GM19035 (cell line): Measurements from ENCODE around the gene TMEM236.
"Not testable (repeated sequence)": the region's sequence is repeated elsewhere in the genome, so short reads cannot be mapped to it uniquely, and the experiment has no call there.

Source experiments
- ATAC-seq: cut with Tn5 transposase; IDR thresholded peaks from one replicate; pipeline ENCODE4 v1.9.1; 2021; ENCODE audit not compliant: unreplicated experiment

Gene TMEM236

DNA sequence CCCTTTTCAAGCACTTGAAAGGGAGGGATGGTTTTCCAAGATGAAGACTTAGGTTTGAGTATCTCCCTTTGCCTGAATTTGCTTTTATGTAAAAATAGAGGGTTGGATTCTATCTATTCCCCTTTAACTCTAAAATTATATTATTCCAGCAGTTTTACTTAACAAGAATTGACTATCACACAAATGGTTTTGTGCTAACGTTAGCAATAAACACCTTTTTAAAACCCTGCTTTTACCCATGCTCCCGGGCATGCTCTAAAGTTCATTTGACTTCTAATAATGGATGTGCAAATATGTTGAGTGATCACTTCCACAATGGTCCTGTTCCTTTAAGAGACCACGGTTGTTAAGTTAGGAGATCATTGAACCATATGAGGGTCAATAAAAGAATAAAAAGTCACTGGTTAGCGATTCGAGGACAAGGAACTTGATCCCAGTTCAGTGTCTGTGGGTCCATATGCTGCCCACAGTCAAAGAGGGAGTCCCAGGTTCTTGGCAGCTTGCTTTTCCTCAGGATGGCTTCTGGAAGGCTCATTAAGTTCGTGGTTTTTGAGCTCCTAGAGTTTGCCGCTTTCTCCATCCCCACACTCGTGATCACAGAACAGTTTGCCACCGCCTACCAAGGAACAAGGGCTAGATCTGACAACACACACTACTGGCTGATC, at the start of gene TMEM236:
Gene TMEM236, plus strand, starts transcription at position 421 of the 665 bp plus-strand sequence. Its CDS starts 95 bp downstream, at position 516.
- ATAC-seq, result no peak

DNA sequence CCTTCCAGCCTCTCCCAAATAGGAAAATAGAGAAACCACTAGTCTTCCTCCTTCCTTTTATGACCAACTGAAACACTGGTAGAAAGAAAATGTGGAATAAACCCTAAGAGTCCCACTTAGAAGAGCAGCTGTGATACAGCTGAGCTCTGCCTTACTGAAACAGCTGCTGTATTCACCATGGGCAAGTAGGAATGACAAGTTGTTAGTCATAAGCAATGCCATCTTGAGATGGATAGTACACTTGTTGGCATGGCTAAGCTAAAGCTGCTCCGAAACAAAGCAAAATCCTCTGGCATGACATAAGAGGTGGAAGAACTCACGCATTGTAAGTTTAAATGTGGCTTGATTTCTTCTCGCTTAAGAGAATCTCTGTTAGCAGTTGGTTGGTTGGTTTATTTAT, 48.3 kb upstream of the TMEM236 start:
- no peak for ATAC-seq

DNA sequence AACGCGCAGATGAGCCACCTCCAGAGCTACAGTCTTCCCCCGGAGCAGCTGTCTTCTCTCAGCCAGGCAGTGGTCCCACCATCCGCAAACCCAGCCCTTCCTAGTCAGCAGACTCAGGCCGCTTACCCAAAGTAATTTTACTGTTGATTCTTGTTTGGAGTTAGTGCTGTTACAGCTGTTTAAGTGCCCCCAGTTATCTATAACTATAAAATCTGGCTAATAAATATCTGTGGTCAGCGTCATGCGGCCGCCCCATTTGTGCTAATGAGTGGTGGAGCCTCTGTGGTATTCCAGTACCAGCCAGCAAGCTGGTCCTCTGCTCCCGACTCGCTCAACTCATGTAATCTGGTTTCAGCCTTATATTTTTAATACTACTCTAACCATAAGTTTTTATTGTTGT, 43.2 kb upstream of the TMEM236 start:
- no peak for ATAC-seq

DNA sequence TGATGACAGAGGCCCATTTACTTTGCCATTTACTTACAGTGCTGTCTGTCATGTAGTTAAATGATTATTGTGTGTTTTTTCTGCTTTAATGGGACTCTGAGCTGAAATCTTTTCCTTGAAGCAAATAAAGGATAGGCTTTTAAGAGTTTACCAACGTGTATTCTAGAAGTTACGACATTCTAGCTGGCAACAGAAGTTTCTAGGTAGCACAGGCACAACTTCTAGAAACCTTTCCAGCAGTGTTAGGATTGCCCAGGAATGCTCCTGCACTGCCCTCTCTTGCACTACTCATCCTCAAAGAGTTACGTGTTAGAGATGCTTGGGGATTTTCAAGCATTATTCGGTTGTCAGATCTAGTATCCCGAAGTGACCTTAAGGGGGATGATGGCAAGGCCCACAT, 42.5 kb upstream of the TMEM236 start:
- no peak for ATAC-seq

- ATAC-seq, result no peak
Observed at GRCh38 chr10:17710181-17710580, 41.8 kb upstream of the TMEM236 start.

GRCh38 chr10:17712053-17712452, 39.9 kb upstream of the TMEM236 start:
- ATAC-seq, result no peak

- ATAC-seq, result no peak
Observed at GRCh38 chr10:17712717-17713471, 39.1 kb upstream of the TMEM236 start.

DNA sequence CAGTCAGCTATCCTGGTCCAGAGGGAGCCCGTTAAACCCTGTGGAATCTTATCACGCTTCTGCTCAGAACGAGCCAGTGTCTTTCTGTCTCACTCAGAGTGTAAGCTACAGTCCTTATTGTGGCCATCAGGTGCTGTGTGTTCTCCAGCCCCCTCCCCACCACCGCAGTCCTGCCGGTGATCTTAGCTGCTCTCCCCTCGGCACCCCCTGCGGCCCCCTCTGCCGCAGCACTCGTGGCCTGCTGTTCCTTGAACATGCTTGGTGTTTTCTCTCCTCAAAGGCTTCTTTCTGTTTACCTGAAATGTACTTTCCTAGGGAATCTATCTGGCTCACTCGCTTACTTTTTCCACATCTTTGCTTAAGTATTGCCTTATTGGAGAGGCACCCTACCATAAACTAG, 38.2 kb upstream of the TMEM236 start:
- ATAC-seq, result no peak

- ATAC-seq, result no peak
Observed at GRCh38 chr10:17716161-17716560, 35.8 kb upstream of the TMEM236 start.

GRCh38 chr10:17722317-17723014, 29.5 kb upstream of the TMEM236 start:
- not testable (repeated sequence) for ATAC-seq

DNA sequence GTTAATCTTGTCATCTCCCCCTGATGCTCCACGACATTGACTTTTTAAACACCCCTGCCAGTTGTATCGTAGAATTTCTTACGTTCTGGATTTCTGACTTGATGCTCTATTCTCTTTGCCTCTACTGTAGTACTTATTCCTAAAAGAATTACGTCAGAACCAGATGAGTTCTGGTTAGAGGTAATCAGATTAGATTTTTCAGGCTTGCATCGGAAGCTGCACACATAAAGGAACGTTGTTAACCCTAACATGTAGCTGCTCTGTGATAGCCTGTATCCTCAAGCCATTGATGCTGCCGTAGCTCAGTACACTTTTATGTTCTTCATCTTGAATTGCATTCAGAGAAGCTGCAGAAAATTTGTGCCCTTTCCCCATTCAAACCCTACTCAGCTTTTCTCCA, 26.3 kb upstream of the TMEM236 start:
- no peak for ATAC-seq

GRCh38 chr10:17729630-17730029, 22.4 kb upstream of the TMEM236 start:
- no peak for ATAC-seq

DNA sequence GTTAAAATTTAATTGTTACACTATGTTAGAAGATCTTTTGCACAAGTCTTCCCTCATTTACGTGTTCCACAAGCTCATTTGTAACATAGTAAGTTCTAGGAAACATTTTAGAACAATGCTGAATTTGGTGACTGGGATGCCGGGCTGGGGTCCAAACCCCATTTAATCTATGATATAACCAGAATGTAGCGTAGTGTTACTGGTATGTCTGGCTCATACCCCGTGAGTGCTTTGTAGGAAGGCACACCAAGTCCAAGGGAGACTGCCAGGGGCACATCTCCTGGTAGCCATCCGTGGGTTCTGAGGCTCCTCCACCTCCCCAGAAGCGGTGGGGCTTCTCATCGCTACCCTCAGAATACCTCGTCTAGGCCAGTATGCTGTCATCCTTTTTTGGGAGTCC, 21.3 kb upstream of the TMEM236 start:
- ATAC-seq, result no peak

DNA sequence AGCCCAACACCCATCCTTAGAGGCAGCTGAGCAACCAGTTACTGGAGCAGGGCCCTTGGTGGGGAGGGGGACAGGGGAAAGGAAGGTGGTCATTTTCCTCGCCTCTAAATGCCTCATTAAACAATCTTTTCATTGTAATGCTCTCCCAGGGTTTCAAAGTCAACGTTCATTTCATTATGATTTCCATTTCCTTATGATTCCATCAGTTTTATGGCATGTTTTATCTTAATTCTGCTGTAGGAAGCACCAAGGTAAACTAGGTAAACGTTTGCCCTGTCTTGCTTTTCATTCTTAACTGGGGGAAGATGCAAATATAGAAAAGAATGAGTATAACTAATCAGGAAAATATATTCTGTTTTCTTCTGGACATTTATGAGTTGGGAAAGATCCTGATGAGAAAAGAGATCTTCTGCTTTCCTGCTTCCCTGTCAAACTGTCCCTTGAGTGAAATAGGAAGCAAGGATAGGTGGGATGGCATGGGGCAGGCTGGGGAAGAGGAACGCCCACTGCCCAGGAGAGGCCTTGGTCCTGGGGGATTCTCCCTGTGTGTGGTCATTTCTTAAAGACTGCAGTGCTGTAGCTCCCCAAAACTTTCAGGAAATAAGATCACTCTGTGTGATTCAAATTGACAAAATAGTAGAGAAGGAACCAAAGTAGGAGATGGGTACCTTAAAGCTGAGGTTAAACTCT, 20.5 kb upstream of the TMEM236 start:
- no peak for ATAC-seq

- no peak for ATAC-seq
Observed at GRCh38 chr10:17733620-17734019, 18.4 kb upstream of the TMEM236 start.

- ATAC-seq, result no peak
Observed at GRCh38 chr10:17734432-17735080, 17.4 kb upstream of the TMEM236 start.

- no peak for ATAC-seq
Observed at GRCh38 chr10:17735166-17735941, 16.6 kb upstream of the TMEM236 start.

DNA sequence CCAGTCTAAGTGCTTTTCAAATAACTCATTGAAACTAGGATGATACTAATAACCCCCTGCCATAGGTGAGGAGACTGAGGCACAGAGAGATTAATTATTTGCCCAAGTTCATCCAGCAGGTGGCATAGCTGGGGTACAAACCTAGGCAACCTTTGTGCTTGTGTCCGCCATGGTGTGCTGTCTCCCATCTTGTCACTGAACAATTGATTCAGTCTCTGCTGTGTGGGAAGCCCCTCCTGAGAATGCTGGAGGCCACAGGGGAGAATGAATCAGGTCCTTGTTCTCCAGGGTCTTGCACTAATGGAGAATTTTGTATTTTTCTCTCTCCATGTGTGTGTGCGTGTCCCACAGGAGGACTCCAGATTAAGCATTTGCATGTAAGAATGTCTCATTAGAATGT, 15.8 kb upstream of the TMEM236 start:
- no peak for ATAC-seq

- ATAC-seq, result peak; percentile 60
Observed at GRCh38 chr10:17737027-17737965, 14.7 kb upstream of the TMEM236 start.
